Chondrocyte (in vitro differentiated cells): ENCODE measurements around the gene CCDC78. TPM values are rescaled to one million over a fixed set of nuclear protein-coding genes. Genes with fewer than 3 reads are reported as not detected.

ENCODE experiments used
- DNase-seq: peaks from one replicate; pipeline ENCODE4 v3.0.0; 2021; ENCODE audit warnings: mixed read lengths, low spot score
- H3K27ac Mint-ChIP-seq: one replicate; pipeline ENCODE4 v1.8.0; 2021; ENCODE audit warnings: mild to moderate bottlenecking, moderate library complexity, mixed read lengths; ENCODE audit not compliant: unreplicated experiment
- H3K27me3 Mint-ChIP-seq: 2 replicates; pipeline ENCODE4 v1.8.0; 2021; ENCODE audit warnings: low read depth, mixed read lengths
- H3K36me3 Mint-ChIP-seq: 2 replicates; pipeline ENCODE4 v1.8.0; 2021; ENCODE audit warnings: low read depth, mixed read lengths
- H3K4me1 Mint-ChIP-seq: 2 replicates; pipeline ENCODE4 v1.8.0; 2021; ENCODE audit warnings: low read depth, mild to moderate bottlenecking, mixed read lengths
- H3K4me3 Mint-ChIP-seq: one replicate; pipeline ENCODE4 v1.8.0; 2021; ENCODE audit warnings: mild to moderate bottlenecking, moderate library complexity, mixed read lengths; ENCODE audit not compliant: unreplicated experiment
- H3K9me3 Mint-ChIP-seq: 2 replicates; pipeline ENCODE4 v1.8.0; 2021; ENCODE audit warnings: low read depth, mixed read lengths
- CTCF ChIP-seq: fragments of 200-600 bp; sonication (generic); IDR thresholded peaks from 2 replicates; pipeline ENCODE4 v1.5.0; 2021; ENCODE audit warnings: antibody characterized with exemption, mild to moderate bottlenecking, moderate library complexity
- total RNA-seq: library from RNA; stranded (reverse); gene quantifications from 3 replicates; pipeline ENCODE4 v1.2.1, GENCODE V29; 2021

The CCDC78 gene
- total RNA-seq, 1 donor from 2014 or later, result 3.9 TPM

GRCh38 chr16:698911-699671 is 27.2 kb downstream of the CCDC78 start:
- TF ChIP-seq CTCF, result no peak
- H3K4me1 Mint-ChIP-seq, result no peaks in the 10 kb centered on the region
- H3K4me3 Mint-ChIP-seq, result no peak overlapping the region
- peaks cover 1% of the 10 kb centered on the region for H3K36me3 Mint-ChIP-seq
- no peak for DNase-seq
- H3K9me3 Mint-ChIP-seq, result no peaks in the 10 kb centered on the region
- H3K27me3 Mint-ChIP-seq, result peaks cover 29% of the 10 kb centered on the region
- no peak overlapping the region for H3K27ac Mint-ChIP-seq

GRCh38 chr16:695355-696089 is 30.7 kb downstream of the CCDC78 start:
- no peak overlapping the region for H3K4me3 Mint-ChIP-seq
- H3K36me3 Mint-ChIP-seq, result peaks cover 1% of the 10 kb centered on the region
- no peak for TF ChIP-seq CTCF
- peaks cover 4% of the 10 kb centered on the region for H3K4me1 Mint-ChIP-seq
- no peak for DNase-seq
- no peaks in the 10 kb centered on the region for H3K9me3 Mint-ChIP-seq
- H3K27ac Mint-ChIP-seq, result no peak overlapping the region
- H3K27me3 Mint-ChIP-seq, result peaks cover 23% of the 10 kb centered on the region

GRCh38 chr16:694863-695354 is 31.3 kb downstream of the CCDC78 start:
- H3K9me3 Mint-ChIP-seq, result no peaks in the 10 kb centered on the region
- no peak for DNase-seq
- peaks cover 1% of the 10 kb centered on the region for H3K36me3 Mint-ChIP-seq
- TF ChIP-seq CTCF, result no peak
- H3K27ac Mint-ChIP-seq, result no peak overlapping the region
- peaks cover 5% of the 10 kb centered on the region for H3K4me1 Mint-ChIP-seq
- peaks cover 23% of the 10 kb centered on the region for H3K27me3 Mint-ChIP-seq
- H3K4me3 Mint-ChIP-seq, result no peak overlapping the region

GRCh38 chr16:694187-694862 is 31.9 kb downstream of the CCDC78 start:
- Mint-ChIP-seq H3K4me3 (no peak overlapping the region), H3K27ac (no peak overlapping the region), H3K9me3 (no peaks in the 10 kb centered on the region), H3K36me3 (peaks cover 1% of the 10 kb centered on the region), H3K27me3 (peaks cover 23% of the 10 kb centered on the region), H3K4me1 (peaks cover 11% of the 10 kb centered on the region)
- DNase-seq, result no peak
- no peak for TF ChIP-seq CTCF

- Mint-ChIP-seq H3K9me3 (no peaks in the 10 kb centered on the region), H3K4me3 (no peak overlapping the region), H3K27me3 (peaks cover 23% of the 10 kb centered on the region), H3K27ac (no peak overlapping the region), H3K36me3 (peaks cover 1% of the 10 kb centered on the region), H3K4me1 (peaks cover 16% of the 10 kb centered on the region)
- no peak for TF ChIP-seq CTCF
- DNase-seq, result no peak
Observed at GRCh38 chr16:693766-694165, 32.5 kb downstream of the CCDC78 start.
